K562 (cell line): Measurements from ENCODE around the gene DDIT3. TPM values are rescaled to one million over a fixed set of nuclear protein-coding genes. Genes with fewer than 3 reads are reported as not detected.
A peak's percentile ranks its signal among the peaks of the same experiment; 100 is the strongest.

ENCODE experiments used
- CBX1 ChIP-seq: sonication (generic); IDR thresholded peaks from 2 replicates; pipeline ENCODE4 v1.6.1; 2016; ENCODE audit warnings: antibody characterized with exemption, low read depth, mild to moderate bottlenecking
- CHCHD3 ChIP-seq: fragments of 250-450 bp; sonication (Bioruptor Pico); IDR thresholded peaks from 2 replicates; pipeline ENCODE4 v2.1.2; 2022; ENCODE audit warnings: mild to moderate bottlenecking
- CSDE1 ChIP-seq, 2 experiments: fragments of 450-650 bp; IDR thresholded peaks; 2 replicates each; pipeline ENCODE4 v1.6.1; 2016; ENCODE audit warnings: mild to moderate bottlenecking in 1 of 2
- FUS ChIP-seq: fragments of 200-400 bp; formaldehyde crosslinking; optimal IDR thresholded peaks from 2 replicates; pipeline ENCODE3; 2017; ENCODE audit warnings: low read depth, low read length
- GABPA ChIP-seq: fragments of 200-800 bp; sonication (Bioruptor generic); conservative IDR thresholded peaks from 2 replicates; pipeline ENCODE4 v1.6.1; 2016; ENCODE audit warnings: low read depth, missing genetic modification characterization, missing compliant biosample characterization
- HNRNPLL ChIP-seq: fragments of 200-400 bp; formaldehyde crosslinking; IDR thresholded peaks from 2 replicates; pipeline ENCODE4 v1.6.1; 2017; ENCODE audit warnings: low read length, low read depth, mild to moderate bottlenecking; ENCODE audit not compliant: poor library complexity, severe bottlenecking
- IFI16 ChIP-seq: fragments of 250-450 bp; sonication (Bioruptor Pico); IDR thresholded peaks from 2 replicates; pipeline ENCODE4 v2.1.2; 2022; ENCODE audit warnings: mild to moderate bottlenecking, inconsistent platforms
- MYC ChIP-seq, 2 experiments: fragments of 250-450 bp in 1 of 2; sonication (Bioruptor Pico) in 1 of 2; IDR thresholded peaks; 2 replicates each; pipeline versions ENCODE4 v1.5.1 to v1.6.1; 2012 to 2021; ENCODE audit warnings: low read depth in 2 of 2, borderline replicate concordance in 1 of 2, improper control_type of control experiment in 1 of 2, low read length in 1 of 2, mild to moderate bottlenecking in 1 of 2, moderate library complexity in 1 of 2
- NR3C1 ChIP-seq: sonication (generic); formaldehyde crosslinking; IDR thresholded peaks from 2 replicates; pipeline ENCODE4 v1.8.1; 2022; ENCODE audit warnings: missing genetic modification reagents
- POLR3A ChIP-seq: IDR thresholded peaks from 2 replicates; pipeline ENCODE4 v1.6.1; 2011; ENCODE audit warnings: borderline replicate concordance, mild to moderate bottlenecking, moderate library complexity; ENCODE audit not compliant: insufficient read length, insufficient read depth; ENCODE audit errors: extremely low read depth
- RFX7 ChIP-seq: fragments of 250-450 bp; sonication (Bioruptor Pico); IDR thresholded peaks from 2 replicates; pipeline ENCODE4 v1.5.1; 2021; ENCODE audit warnings: mild to moderate bottlenecking
- SMARCA5 ChIP-seq: fragments of 450-650 bp; IDR thresholded peaks from 2 replicates; pipeline ENCODE4 v1.6.1; 2016
- SUPT5H ChIP-seq: fragments of 450-650 bp; IDR thresholded peaks from 2 replicates; pipeline ENCODE4 v1.6.1; 2016
- U2AF1 ChIP-seq: fragments of 200-400 bp; formaldehyde crosslinking; optimal IDR thresholded peaks from 2 replicates; pipeline ENCODE3; 2017; ENCODE audit warnings: mild to moderate bottlenecking, low read depth, low read length, moderate library complexity
- ZBTB1 ChIP-seq: sonication (generic); formaldehyde crosslinking; IDR thresholded peaks from 2 replicates; pipeline ENCODE4 v1.8.1; 2023; ENCODE audit warnings: missing genetic modification reagents, low read depth, mild to moderate bottlenecking, borderline replicate concordance
- ZNF175 ChIP-seq: fragments of 200-800 bp; sonication (Bioruptor generic); IDR thresholded peaks from 2 replicates; pipeline ENCODE4 v1.6.1; 2016; ENCODE audit warnings: low read depth, mild to moderate bottlenecking, missing genetic modification characterization, missing compliant biosample characterization
- ZNF444 ChIP-seq: fragments of 250-450 bp; sonication (Bioruptor Pico); IDR thresholded peaks from 2 replicates; pipeline ENCODE4 v1.4.0; 2020; ENCODE audit warnings: mild to moderate bottlenecking, moderate library complexity
- ZNF696 ChIP-seq: fragments of 250-450 bp; sonication (Bioruptor Pico); conservative IDR thresholded peaks from 2 replicates; pipeline ENCODE4 v1.4.0; 2020; ENCODE audit warnings: mild to moderate bottlenecking, moderate library complexity
- polyA plus RNA-seq, 8 experiments: library from polyadenylated mRNA; depleted of rRNA in 4 of 8; stranded (reverse) in 5 of 8; unstranded in 3 of 8; fragments of >200 nt; fragmentation: Nextera tagmentation in 2 of 8; fragmentation: Illumina TruSeq in 1 of 8; extraction: Ambion mirVana in 2 of 8; extraction: Trizol in 1 of 8; gene quantifications; 2 replicates each; pipeline versions ENCODE4 v1.2.1 to v1.2.3, GENCODE V29; 2011 to 2014; ENCODE audit warnings: inconsistent platforms in 1 of 8, missing spikeins in 1 of 8
- total RNA-seq, 7 experiments: library from RNA; depleted of rRNA in 6 of 7; stranded (reverse); fragments of >200 nt in 6 of 7; fragmentation: Illumina TruSeq in 2 of 7; extraction: Trizol in 2 of 7; gene quantifications; 2 replicates each; pipeline versions ENCODE4 v1.2.1 to v1.2.3, GENCODE V29; 2011 to 2021; ENCODE audit warnings: low replicate concordance in 1 of 7
- TF ChIP-seq, protein P1 (sequence below), 3 experiments: IDR thresholded peaks in 2 of 3; conservative IDR thresholded peaks in 1 of 3; 2 replicates each; pipeline ENCODE4 v1.5.1; 2011 to 2012; ENCODE audit warnings: low read length in 3 of 3, mild to moderate bottlenecking in 3 of 3, control low read depth in 2 of 3, improper control_type of control experiment in 1 of 3, inconsistent platforms in 1 of 3, low read depth in 1 of 3, mixed read lengths in 1 of 3, moderate library complexity in 1 of 3; ENCODE audit not compliant: insufficient read depth in 2 of 3
- TF ChIP-seq, protein P2 (sequence below), 2 experiments: fragments of 450-650 bp; IDR thresholded peaks; 2 replicates each; pipeline ENCODE4 v1.6.1; 2016
- TF ChIP-seq, protein P3 (sequence below): fragments of 450-650 bp; IDR thresholded peaks from 2 replicates; pipeline ENCODE4 v1.6.1; 2016

Gene DDIT3
- total and polyA plus RNA-seq, 9 of the 15 experiments (the other 6 are each of a cell fraction or from before 2014, with no cell fraction given) = 59.1 to 272 (median 89.9) TPM

DNA sequence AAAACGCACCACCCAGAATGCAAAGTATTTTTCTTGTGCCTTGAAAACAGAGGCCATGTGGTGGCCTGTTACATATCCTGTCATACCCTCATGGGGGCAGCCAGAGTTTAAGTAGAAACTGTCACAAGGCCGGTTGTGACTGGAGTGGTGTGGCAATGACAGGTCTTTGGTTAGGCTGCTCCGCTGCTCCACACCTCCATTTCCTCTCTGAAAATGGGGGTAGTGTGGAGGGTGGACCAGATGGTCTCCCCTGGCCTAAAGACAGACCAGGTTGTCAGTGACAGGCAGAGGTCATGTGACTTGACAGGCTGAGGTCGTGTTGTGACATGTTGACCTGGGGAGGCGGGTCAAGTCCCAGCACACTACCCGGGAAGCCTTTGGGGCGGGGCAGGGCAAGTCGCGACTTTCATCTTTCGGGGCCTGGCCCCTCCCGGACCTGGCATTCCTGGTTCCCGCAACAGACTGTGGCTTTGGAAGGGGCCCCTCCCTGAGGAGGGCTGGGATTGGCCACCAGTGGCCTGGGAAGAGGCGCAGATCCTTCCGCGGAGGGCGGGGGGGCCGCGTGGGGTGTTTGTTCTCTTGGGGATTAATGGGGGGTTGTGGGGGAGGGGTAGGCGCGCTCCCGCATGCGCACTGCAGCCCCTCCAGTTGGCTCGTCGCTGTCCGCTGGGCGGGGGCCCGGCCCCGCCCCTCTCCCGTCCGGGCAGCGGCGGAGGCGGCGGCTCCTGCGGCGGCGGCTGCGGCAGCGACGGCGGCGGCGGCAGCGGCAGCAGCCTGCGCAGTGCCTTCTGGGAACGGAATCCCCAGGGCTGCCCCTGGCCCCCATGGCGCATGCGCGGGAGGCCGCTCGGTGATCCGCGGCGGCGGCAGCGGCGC is 1.9 kb upstream of the DDIT3 start, which contains the start of gene MBD6 (continued):
- TF ChIP-seq, protein P1, sequence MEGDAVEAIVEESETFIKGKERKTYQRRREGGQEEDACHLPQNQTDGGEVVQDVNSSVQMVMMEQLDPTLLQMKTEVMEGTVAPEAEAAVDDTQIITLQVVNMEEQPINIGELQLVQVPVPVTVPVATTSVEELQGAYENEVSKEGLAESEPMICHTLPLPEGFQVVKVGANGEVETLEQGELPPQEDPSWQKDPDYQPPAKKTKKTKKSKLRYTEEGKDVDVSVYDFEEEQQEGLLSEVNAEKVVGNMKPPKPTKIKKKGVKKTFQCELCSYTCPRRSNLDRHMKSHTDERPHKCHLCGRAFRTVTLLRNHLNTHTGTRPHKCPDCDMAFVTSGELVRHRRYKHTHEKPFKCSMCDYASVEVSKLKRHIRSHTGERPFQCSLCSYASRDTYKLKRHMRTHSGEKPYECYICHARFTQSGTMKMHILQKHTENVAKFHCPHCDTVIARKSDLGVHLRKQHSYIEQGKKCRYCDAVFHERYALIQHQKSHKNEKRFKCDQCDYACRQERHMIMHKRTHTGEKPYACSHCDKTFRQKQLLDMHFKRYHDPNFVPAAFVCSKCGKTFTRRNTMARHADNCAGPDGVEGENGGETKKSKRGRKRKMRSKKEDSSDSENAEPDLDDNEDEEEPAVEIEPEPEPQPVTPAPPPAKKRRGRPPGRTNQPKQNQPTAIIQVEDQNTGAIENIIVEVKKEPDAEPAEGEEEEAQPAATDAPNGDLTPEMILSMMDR (IDR thresholded peaks at IDR 0.05 in 2 of 3, conservative IDR thresholded peaks at IDR 0.05 in 1 of 3; ENCODE audit: insufficient read depth in 2 of 3, low read depth in 1 of 3, low read length in 3 of 3) = peak in 1 of 3 experiments; percentile 26; a peak in 2 of 6 replicates
- TF ChIP-seq, protein P2, sequence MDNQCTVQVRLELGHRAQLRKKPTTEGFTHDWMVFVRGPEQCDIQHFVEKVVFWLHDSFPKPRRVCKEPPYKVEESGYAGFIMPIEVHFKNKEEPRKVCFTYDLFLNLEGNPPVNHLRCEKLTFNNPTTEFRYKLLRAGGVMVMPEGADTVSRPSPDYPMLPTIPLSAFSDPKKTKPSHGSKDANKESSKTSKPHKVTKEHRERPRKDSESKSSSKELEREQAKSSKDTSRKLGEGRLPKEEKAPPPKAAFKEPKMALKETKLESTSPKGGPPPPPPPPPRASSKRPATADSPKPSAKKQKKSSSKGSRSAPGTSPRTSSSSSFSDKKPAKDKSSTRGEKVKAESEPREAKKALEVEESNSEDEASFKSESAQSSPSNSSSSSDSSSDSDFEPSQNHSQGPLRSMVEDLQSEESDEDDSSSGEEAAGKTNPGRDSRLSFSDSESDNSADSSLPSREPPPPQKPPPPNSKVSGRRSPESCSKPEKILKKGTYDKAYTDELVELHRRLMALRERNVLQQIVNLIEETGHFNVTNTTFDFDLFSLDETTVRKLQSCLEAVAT (IDR thresholded peaks at IDR 0.05) = peak in 1 of 2 experiments; percentile 84; a peak in 1 of 4 replicates
- no peak for TF ChIP-seq POLR3A
- 0 out of 2 replicates have a peak, but pooled peaks have one; percentile 47 for TF ChIP-seq CHCHD3 (CRISPR knock-in tag)
- TF ChIP-seq U2AF1 = no peak
- no peak for TF ChIP-seq IFI16
- TF ChIP-seq, protein P3, sequence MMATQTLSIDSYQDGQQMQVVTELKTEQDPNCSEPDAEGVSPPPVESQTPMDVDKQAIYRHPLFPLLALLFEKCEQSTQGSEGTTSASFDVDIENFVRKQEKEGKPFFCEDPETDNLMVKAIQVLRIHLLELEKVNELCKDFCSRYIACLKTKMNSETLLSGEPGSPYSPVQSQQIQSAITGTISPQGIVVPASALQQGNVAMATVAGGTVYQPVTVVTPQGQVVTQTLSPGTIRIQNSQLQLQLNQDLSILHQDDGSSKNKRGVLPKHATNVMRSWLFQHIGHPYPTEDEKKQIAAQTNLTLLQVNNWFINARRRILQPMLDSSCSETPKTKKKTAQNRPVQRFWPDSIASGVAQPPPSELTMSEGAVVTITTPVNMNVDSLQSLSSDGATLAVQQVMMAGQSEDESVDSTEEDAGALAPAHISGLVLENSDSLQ = peak; percentile 95
- no peak for TF ChIP-seq ZNF696
- TF ChIP-seq HNRNPLL = peak; percentile 20
- TF ChIP-seq MYC (IDR thresholded peaks at IDR 0.05; ENCODE audit: low read depth, low read length) = peak; percentile 68
- 0 out of 2 replicates have a peak, but pooled peaks have one; percentile 58 for TF ChIP-seq MYC (CRISPR knock-in tag; IDR thresholded peaks at IDR 0.05; ENCODE audit: borderline replicate concordance, low read depth)
- no peak for TF ChIP-seq NR3C1 (CRISPR knock-in tag)
- TF ChIP-seq GABPA = no peak
- TF ChIP-seq CBX1 = no peak
- peak; percentile 65 for TF ChIP-seq SUPT5H
- no peak for TF ChIP-seq ZNF444 (CRISPR knock-in tag)
- TF ChIP-seq CSDE1 (IDR thresholded peaks at IDR 0.05) = no peak; a peak in 1 of 4 replicates
- no peak for TF ChIP-seq FUS
- no peak for TF ChIP-seq SMARCA5
- peak; percentile 99 for TF ChIP-seq ZBTB1
- TF ChIP-seq ZNF175 (CRISPR knock-in tag) = no peak; the same call in 1 of the 2 replicates
- TF ChIP-seq RFX7 (CRISPR knock-in tag) = no peak
